VCaP (cell line): ENCODE data around the gene ADGRD1.

Source experiments
- H3K27ac ChIP-seq: fragments of 450-650 bp; 2 replicates; pipeline ENCODE4 v1.5.1; 2017
- CTCF ChIP-seq: fragments of 450-650 bp; conservative IDR thresholded peaks from 2 replicates; pipeline ENCODE4 v1.5.1; 2017; ENCODE audit warnings: mild to moderate bottlenecking, moderate library complexity

The ADGRD1 gene

GRCh38 chr12:130952171-130952954 lies 1.3 kb upstream of the ADGRD1 start:
- no peak for TF ChIP-seq CTCF
- H3K27ac ChIP-seq, result no peak overlapping the region

GRCh38 chr12:130954544-130954831 lies 781 bp downstream of the ADGRD1 start:
- no peak overlapping the region for H3K27ac ChIP-seq
- TF ChIP-seq CTCF, result no peak

- H3K27ac ChIP-seq, result no peak overlapping the region
- no peak for TF ChIP-seq CTCF
Observed at GRCh38 chr12:130955238-130955816, 1.6 kb downstream of the ADGRD1 start.

GRCh38 chr12:130956009-130956408 lies 2.3 kb downstream of the ADGRD1 start:
- no peak overlapping the region for H3K27ac ChIP-seq
- TF ChIP-seq CTCF, result no peak

GRCh38 chr12:130956456-130957303 lies 3.0 kb downstream of the ADGRD1 start:
- TF ChIP-seq CTCF, result no peak

GRCh38 chr12:130957304-130957621 lies 3.6 kb downstream of the ADGRD1 start:
- no peak overlapping the region for H3K27ac ChIP-seq
- TF ChIP-seq CTCF, result no peak

More at GRCh38 chr12:130956456-130957303, 3.0 kb downstream of the ADGRD1 start:
- no peak overlapping the region for H3K27ac ChIP-seq

- TF ChIP-seq CTCF, result no peak
- no peak overlapping the region for H3K27ac ChIP-seq
Observed at GRCh38 chr12:130958557-130959140, 4.9 kb downstream of the ADGRD1 start.
